Prostate gland (tissue), 2 donors: ENCODE measurements around the gene GLIS1. TPM values are rescaled to one million over a fixed set of nuclear protein-coding genes. Genes with fewer than 3 reads are reported as not detected.

Experiments
- DNase-seq: peaks from one replicate; pipeline ENCODE4 v3.0.0-alpha.2; 2019; ENCODE audit warnings: low spot score
- H3K27ac ChIP-seq, 2 donors: fragments of 200-600 bp; sonication (generic); 2 replicates each; pipeline ENCODE4 v1.5.1; 2017 to 2019
- H3K27me3 ChIP-seq: fragments of 200-600 bp; sonication (generic); replicated peaks from 2 replicates; pipeline ENCODE4 v1.5.1; 2019; ENCODE audit not compliant: insufficient read depth
- H3K36me3 ChIP-seq, 2 donors: fragments of 200-600 bp; sonication (generic); 1 replicate in 1 of 2; 2 replicates in 1 of 2; pipeline versions ENCODE4 v1.5.1 to v1.8.1; 2017 to 2019
- H3K4me1 ChIP-seq: fragments of 200-600 bp; sonication (generic); replicated peaks from 2 replicates; pipeline ENCODE4 v1.5.1; 2019
- H3K4me3 ChIP-seq, 2 donors: fragments of 200-600 bp; sonication (generic); 2 replicates each; pipeline ENCODE4 v1.5.1; 2017 to 2019
- H3K9me3 ChIP-seq: fragments of 200-600 bp; sonication (generic); 2 replicates; pipeline ENCODE4 v1.5.1; 2017
- POLR2A ChIP-seq: fragments of 450-650 bp; IDR thresholded peaks from one replicate; pipeline ENCODE4 v1.6.1; 2016; ENCODE audit warnings: antibody characterized with exemption, mild to moderate bottlenecking
- POLR2AphosphoS5 ChIP-seq: sonication (generic); formaldehyde crosslinking; IDR thresholded peaks from one replicate; pipeline ENCODE4 v1.6.1; 2017; ENCODE audit warnings: antibody characterized with exemption
- WGBS: methylation state at CpG from one replicate; pipeline ENCODE4 v1.1.5; 2018; 5-methylcytosine and 5-hydroxymethylcytosine counted together
- intact Hi-C: fragments of 100-400 bp; cut with DNase I; formaldehyde crosslinking; loops from one replicate; pipeline ENCODE4 v1.14.2; 2022
- total RNA-seq, 2 donors: library from RNA; depleted of rRNA; stranded (reverse); fragments of >200 nt; gene quantifications; one replicate each; pipeline ENCODE4 v1.1.0, GENCODE V29; 2016
- TF ChIP-seq, protein P1 (sequence below), 4 experiments: fragments of 200-600 bp in 2 of 4; fragments of 450-650 bp in 2 of 4; sonication (generic) in 2 of 4; IDR thresholded peaks; 1 replicate in 3 of 4; 2 replicates in 1 of 4; pipeline ENCODE4 v1.5.1; 2016 to 2019; ENCODE audit warnings: antibody characterized with exemption in 4 of 4, mild to moderate bottlenecking in 2 of 4, moderate library complexity in 2 of 4

The GLIS1 gene
- total RNA-seq, 2 donors from 2014 or later: 1.1 to 8.1 TPM

DNA sequence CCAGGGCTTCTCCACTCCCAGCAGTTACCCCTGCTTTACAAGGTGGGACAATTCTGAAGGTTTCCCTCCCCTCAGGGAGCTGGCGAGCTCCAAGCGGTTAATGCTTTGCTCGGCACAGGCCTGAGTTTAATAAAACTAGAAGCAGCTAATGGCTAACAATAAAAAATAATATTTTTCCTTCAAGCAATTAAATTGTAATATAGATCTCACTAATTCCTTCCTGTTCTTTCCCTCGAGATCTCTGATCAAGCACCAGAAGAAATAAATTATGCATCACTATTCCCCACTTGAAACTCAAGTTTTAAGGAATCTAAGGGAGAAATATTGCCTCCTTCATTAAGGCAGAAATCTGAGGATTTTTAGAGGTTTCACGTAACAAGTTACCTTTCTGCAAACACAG lies 42.9 kb downstream of the GLIS1 start:
- Histone ChIP-seq H3K27me3 (no peaks in the 10 kb centered on the region), H3K4me1 (no peaks in the 10 kb centered on the region), H3K27ac (no peak overlapping the region), H3K9me3 (no peaks in the 10 kb centered on the region), H3K4me3 (no peak overlapping the region), H3K36me3 (no peaks in the 10 kb centered on the region)
- WGBS: 82% methylated on average over 5 of the region's 5 CpGs
- TF ChIP-seq POLR2A (no peak), POLR2AphosphoS5 (no peak)
- TF ChIP-seq, protein P1, sequence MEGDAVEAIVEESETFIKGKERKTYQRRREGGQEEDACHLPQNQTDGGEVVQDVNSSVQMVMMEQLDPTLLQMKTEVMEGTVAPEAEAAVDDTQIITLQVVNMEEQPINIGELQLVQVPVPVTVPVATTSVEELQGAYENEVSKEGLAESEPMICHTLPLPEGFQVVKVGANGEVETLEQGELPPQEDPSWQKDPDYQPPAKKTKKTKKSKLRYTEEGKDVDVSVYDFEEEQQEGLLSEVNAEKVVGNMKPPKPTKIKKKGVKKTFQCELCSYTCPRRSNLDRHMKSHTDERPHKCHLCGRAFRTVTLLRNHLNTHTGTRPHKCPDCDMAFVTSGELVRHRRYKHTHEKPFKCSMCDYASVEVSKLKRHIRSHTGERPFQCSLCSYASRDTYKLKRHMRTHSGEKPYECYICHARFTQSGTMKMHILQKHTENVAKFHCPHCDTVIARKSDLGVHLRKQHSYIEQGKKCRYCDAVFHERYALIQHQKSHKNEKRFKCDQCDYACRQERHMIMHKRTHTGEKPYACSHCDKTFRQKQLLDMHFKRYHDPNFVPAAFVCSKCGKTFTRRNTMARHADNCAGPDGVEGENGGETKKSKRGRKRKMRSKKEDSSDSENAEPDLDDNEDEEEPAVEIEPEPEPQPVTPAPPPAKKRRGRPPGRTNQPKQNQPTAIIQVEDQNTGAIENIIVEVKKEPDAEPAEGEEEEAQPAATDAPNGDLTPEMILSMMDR (IDR thresholded peaks at IDR 0.05): no peak
- DNase-seq: no peak
- intact Hi-C loops: no loop called here

DNA sequence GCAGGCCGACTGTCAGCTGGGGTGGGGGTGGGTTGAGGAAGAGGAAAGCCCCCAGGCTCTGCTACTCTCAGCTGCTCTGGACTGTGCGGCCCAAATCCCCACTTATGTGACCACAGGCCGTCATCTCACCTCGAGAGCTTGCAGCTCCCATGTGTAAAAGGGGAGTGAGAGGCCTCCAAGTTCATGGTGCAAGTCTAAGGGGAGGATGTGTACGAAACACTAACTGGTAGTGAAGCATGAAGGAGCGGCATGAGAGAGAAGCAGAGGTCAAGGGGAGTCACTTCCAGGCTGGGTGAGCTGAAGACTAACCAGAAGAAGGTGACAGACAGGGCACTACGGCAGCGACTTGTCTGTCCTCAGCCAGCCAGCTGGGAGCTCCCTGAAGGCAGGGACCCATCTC lies 43.8 kb downstream of the GLIS1 start:
- WGBS: 79% methylated on average over 8 of the region's 8 CpGs
- Histone ChIP-seq H3K27ac (no peak overlapping the region), H3K4me1 (no peaks in the 10 kb centered on the region), H3K36me3 (no peaks in the 10 kb centered on the region), H3K4me3 (no peak overlapping the region), H3K9me3 (no peaks in the 10 kb centered on the region), H3K27me3 (no peaks in the 10 kb centered on the region)
- no peak for DNase-seq
- TF ChIP-seq POLR2A (no peak), POLR2AphosphoS5 (no peak)
- TF ChIP-seq, protein P1 (IDR thresholded peaks at IDR 0.05): no peak
- intact Hi-C loops: no loop called here

DNA sequence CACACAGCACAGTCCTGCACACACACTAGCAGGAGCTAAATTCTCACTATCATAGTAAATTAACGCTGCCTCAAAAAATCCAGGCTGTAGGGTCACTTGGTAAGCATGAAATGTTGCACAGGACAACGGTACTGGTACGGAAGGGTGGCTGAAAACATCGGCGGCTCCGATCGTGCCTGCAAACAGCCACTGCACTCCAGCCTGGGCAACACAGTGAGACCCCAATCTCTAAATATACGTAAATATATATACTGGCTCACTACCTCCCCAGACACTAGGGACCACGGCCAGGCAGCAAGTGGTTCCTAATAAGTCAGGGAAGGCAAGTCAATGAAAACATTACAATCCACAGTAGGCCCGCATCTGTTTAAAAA lies 44.3 kb downstream of the GLIS1 start:
- Histone ChIP-seq H3K4me3 (no peak overlapping the region), H3K27ac (no peak overlapping the region), H3K36me3 (no peaks in the 10 kb centered on the region), H3K9me3 (no peaks in the 10 kb centered on the region), H3K4me1 (no peaks in the 10 kb centered on the region), H3K27me3 (no peaks in the 10 kb centered on the region)
- WGBS: 90% methylated on average over 10 of the region's 10 CpGs
- no peak for DNase-seq
- intact Hi-C loops: no loop called here
- TF ChIP-seq, protein P1 (IDR thresholded peaks at IDR 0.05): no peak
- TF ChIP-seq POLR2A (no peak), POLR2AphosphoS5 (no peak)

DNA sequence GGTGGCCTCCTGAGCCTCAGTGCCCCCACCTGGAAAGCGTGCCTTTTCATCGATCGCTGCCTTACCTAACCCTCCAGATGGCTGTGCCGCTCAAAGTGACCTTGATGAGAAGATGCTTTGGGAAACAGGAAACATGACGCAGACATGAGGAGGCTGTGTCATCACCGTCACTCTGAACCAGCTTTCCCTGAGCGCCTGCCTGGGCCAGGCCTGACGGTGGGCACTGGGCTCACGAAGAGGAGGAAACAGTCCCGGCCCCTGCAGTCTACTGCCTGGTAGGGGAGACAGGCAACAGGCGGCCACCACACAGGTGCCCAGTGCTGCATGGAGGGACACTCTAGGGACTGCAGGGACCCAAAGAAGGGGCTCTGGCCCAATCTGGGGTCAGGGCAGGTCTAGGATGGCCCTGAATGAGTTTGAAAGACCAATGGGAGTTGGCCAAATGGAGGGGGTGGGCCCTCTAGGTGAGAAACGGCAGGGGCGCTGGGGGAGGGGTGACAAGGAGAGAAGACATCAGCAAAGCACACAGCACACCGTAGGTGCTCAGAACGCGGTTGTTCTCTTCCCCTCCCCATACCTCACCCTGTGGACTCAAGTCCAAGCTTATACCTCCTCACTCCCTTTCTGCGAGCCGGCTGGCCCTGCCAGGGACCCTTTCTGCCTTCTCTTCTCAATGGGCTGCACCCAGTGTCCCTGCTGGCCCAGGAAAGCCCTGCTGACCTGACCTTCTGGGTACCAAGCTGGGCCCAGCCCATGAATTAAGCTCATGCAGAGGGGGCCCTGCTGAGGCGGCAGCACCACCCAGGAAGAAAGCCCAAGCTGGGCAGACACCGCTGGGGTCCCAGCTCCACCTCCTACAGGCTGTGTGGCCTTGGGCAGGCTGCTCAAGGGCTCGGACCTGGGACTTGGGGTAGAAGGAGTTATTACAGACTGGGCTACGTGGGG lies 44.9 kb downstream of the GLIS1 start:
- H3K4me1 ChIP-seq: no peaks in the 10 kb centered on the region
- no peaks in the 10 kb centered on the region for H3K9me3 ChIP-seq
- TF ChIP-seq POLR2AphosphoS5: no peak
- TF ChIP-seq, protein P1 (IDR thresholded peaks at IDR 0.05): no peak
- TF ChIP-seq POLR2A: no peak
- 83% methylated on average over 22 of the region's 22 CpGs for WGBS
- H3K4me3 ChIP-seq: no peak overlapping the region
- intact Hi-C loops: no loop called here
- DNase-seq: no peak
- H3K36me3 ChIP-seq: no peaks in the 10 kb centered on the region
- no peak overlapping the region for H3K27ac ChIP-seq
- H3K27me3 ChIP-seq: no peaks in the 10 kb centered on the region

DNA sequence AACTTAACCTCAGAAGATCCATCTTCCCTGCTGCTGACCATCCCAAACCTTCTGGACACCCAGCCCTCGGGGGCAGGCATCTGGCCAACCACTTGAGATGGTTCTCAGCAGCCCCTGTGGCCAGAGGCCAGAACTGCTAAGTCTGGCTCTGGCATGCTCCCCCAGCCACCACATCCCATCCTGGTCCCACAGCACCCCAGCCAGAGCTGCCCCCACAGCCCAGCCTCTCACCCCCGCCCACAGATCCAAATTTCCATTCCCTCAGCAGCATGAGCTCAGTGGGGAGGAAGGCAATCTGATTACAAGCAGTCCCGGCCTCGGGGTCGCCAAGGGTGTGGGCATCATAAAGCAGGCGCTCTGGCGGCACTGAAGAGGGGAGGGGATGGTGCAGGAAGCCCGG lies 45.6 kb downstream of the GLIS1 start:
- TF ChIP-seq, protein P1 (IDR thresholded peaks at IDR 0.05): no peak
- TF ChIP-seq POLR2AphosphoS5: no peak
- TF ChIP-seq POLR2A: no peak

More for the DNA sequence above, 45.6 kb downstream of the GLIS1 start:
- DNase-seq: no peak
- H3K36me3 ChIP-seq: no peaks in the 10 kb centered on the region
- no peaks in the 10 kb centered on the region for H3K4me1 ChIP-seq
- intact Hi-C loops: no loop called here
- no peak overlapping the region for H3K27ac ChIP-seq
- no peak overlapping the region for H3K4me3 ChIP-seq
- 74% methylated on average over 8 of the region's 8 CpGs for WGBS
- H3K27me3 ChIP-seq: no peaks in the 10 kb centered on the region
- no peaks in the 10 kb centered on the region for H3K9me3 ChIP-seq
